Neuronal stem cell (in vitro differentiated cells): ENCODE results near the gene LPP.
A peak's percentile ranks its signal among the peaks of the same experiment; 100 is the strongest.

Experiments
- DNase-seq: peaks from one replicate; pipeline ENCODE4 v3.0.0-alpha.2; 2013; ENCODE audit warnings: low spot score
- H2AFZ ChIP-seq: one replicate; pipeline ENCODE4 v1.6.1; 2013; ENCODE audit warnings: mild to moderate bottlenecking, low read length, inconsistent platforms
- H2AK5ac ChIP-seq: 2 replicates; pipeline ENCODE4 v1.6.1; 2013; ENCODE audit warnings: low read depth, mild to moderate bottlenecking, inconsistent platforms, low read length, moderate library complexity, mixed read lengths
- H2BK120ac ChIP-seq: 2 replicates; pipeline ENCODE4 v1.6.1; 2013; ENCODE audit warnings: low read depth, mild to moderate bottlenecking, inconsistent platforms, low read length, moderate library complexity, mixed read lengths
- H2BK12ac ChIP-seq: one replicate; pipeline ENCODE4 v1.6.1; 2013; ENCODE audit warnings: low read length, inconsistent platforms
- H2BK15ac ChIP-seq: 2 replicates; pipeline ENCODE4 v1.6.1; 2013; ENCODE audit warnings: mild to moderate bottlenecking, low read length, inconsistent platforms, mixed read lengths
- H2BK5ac ChIP-seq: one replicate; pipeline ENCODE4 v1.6.1; 2013; ENCODE audit warnings: inconsistent platforms, mild to moderate bottlenecking, low read length, moderate library complexity
- H3K14ac ChIP-seq: one replicate; pipeline ENCODE4 v1.6.1; 2013; ENCODE audit warnings: low read length, inconsistent platforms
- H3K18ac ChIP-seq: 2 replicates; pipeline ENCODE4 v1.6.1; 2013; ENCODE audit warnings: low read length, inconsistent platforms
- H3K23ac ChIP-seq: 2 replicates; pipeline ENCODE4 v1.6.1; 2013; ENCODE audit warnings: low read depth, mild to moderate bottlenecking, mixed read lengths, low read length, inconsistent platforms; ENCODE audit not compliant: poor library complexity
- H3K27ac ChIP-seq: replicated peaks from 3 replicates; pipeline ENCODE4 v1.5.1; 2013; ENCODE audit warnings: low read length, inconsistent platforms
- H3K27me3 ChIP-seq, 3 experiments: 2 replicates each; pipeline ENCODE4 v1.6.1; 2013; ENCODE audit warnings: low read length in 3 of 3, mild to moderate bottlenecking in 2 of 3, inconsistent platforms in 1 of 3, low read depth in 1 of 3, mixed read lengths in 1 of 3, moderate library complexity in 1 of 3; ENCODE audit not compliant: control insufficient read depth in 3 of 3, insufficient read depth in 3 of 3
- H3K36me3 ChIP-seq, 2 donors: replicated peaks in 1 of 2; 2 replicates each; pipeline ENCODE4 v1.6.1; 2013; ENCODE audit warnings: low read length in 2 of 2; ENCODE audit not compliant: control insufficient read depth in 2 of 2, insufficient read depth in 2 of 2
- H3K4ac ChIP-seq: 2 replicates; pipeline ENCODE4 v1.6.1; 2013; ENCODE audit warnings: inconsistent platforms, mild to moderate bottlenecking, low read length, moderate library complexity
- H3K4me1 ChIP-seq, 2 donors: 1 replicate in 1 of 2; 2 replicates in 1 of 2; pipeline ENCODE4 v1.6.1; 2013; ENCODE audit warnings: low read length in 2 of 2, low read depth in 1 of 2; ENCODE audit not compliant: control insufficient read depth in 2 of 2, insufficient read depth in 1 of 2
- H3K4me2 ChIP-seq: one replicate; pipeline ENCODE4 v1.6.1; 2013; ENCODE audit warnings: mild to moderate bottlenecking, low read length, inconsistent platforms; ENCODE audit not compliant: insufficient read depth, poor library complexity, severe bottlenecking
- H3K4me3 ChIP-seq, 2 donors: 2 replicates each; pipeline ENCODE4 v1.5.1; 2013; ENCODE audit warnings: low read length in 2 of 2, mild to moderate bottlenecking in 2 of 2, inconsistent platforms in 1 of 2, moderate library complexity in 1 of 2
- H3K79me1 ChIP-seq: one replicate; pipeline ENCODE4 v1.6.1; 2013; ENCODE audit warnings: low read depth, mild to moderate bottlenecking, inconsistent platforms, low read length, moderate library complexity
- H3K9ac ChIP-seq: one replicate; pipeline ENCODE4 v1.6.1; 2013; ENCODE audit warnings: mild to moderate bottlenecking, low read depth, low read length, inconsistent platforms; ENCODE audit not compliant: poor library complexity
- H3K9me3 ChIP-seq, 2 donors: replicated peaks in 1 of 2; 2 replicates each; pipeline versions ENCODE3 to v1.6.1; 2013; ENCODE audit warnings: low read length in 2 of 2, mild to moderate bottlenecking in 2 of 2, inconsistent platforms in 1 of 2, low read depth in 1 of 2, mixed read lengths in 1 of 2, moderate library complexity in 1 of 2; ENCODE audit not compliant: control insufficient read depth in 2 of 2, insufficient read depth in 1 of 2
- H4K8ac ChIP-seq: one replicate; pipeline ENCODE4 v1.6.1; 2013; ENCODE audit warnings: low read depth, mild to moderate bottlenecking, inconsistent platforms, low read length, moderate library complexity
- H4K91ac ChIP-seq: one replicate; pipeline ENCODE4 v1.6.1; 2013; ENCODE audit warnings: low read length, low read depth, mild to moderate bottlenecking, inconsistent platforms; ENCODE audit not compliant: poor library complexity
- WGBS, 2 donors: extraction: QIAGEN DNeasy Blood & Tissue Kit; methylation state at CpG; one replicate each; pipeline ENCODE4 v1.1.7; 2013; ENCODE audit warnings: missing lambda C conversion rate in 2 of 2, mixed read lengths in 1 of 2; ENCODE audit not compliant: insufficient read length in 2 of 2, insufficient replicate concordance in 1 of 2; ENCODE audit errors: extremely low coverage in 2 of 2; 5-methylcytosine and 5-hydroxymethylcytosine counted together

The LPP gene

GRCh38 chr3:188296761-188297612 lies 143.0 kb downstream of the LPP start:
- DNase-seq = no peak
- Histone ChIP-seq H3K27ac (no peak overlapping the region), H2BK12ac (no peak overlapping the region), H4K8ac (no peak overlapping the region), H2BK120ac (no peak overlapping the region), H3K27me3 (no peaks in the 10 kb centered on the region), H3K18ac (no peak overlapping the region), H3K9ac (no peak overlapping the region), H4K91ac (no peak overlapping the region), H2BK15ac (no peak overlapping the region), H3K4me3 (no peak overlapping the region), H3K36me3 (no peaks in the 10 kb centered on the region), H3K23ac (no peak overlapping the region), H3K79me1 (peaks cover 2% of the 10 kb centered on the region), H3K4me2 (no peak overlapping the region), H2AFZ (no peak overlapping the region), H2AK5ac (no peak overlapping the region), H2BK5ac (no peak overlapping the region), H3K4ac (no peak overlapping the region), H3K14ac (no peak overlapping the region), H3K4me1 (peaks cover 19 to 28% of the 10 kb centered on the region in 2 donors), H3K9me3 (no peaks in the 10 kb centered on the region)
- WGBS, 2 donors = no CpG with 5 or more reads among the region's 5 CpGs

- Histone ChIP-seq H3K4me1 (peaks cover 21 to 28% of the 10 kb centered on the region in 2 donors), H2AFZ (no peak overlapping the region), H3K4ac (no peak overlapping the region), H4K91ac (no peak overlapping the region), H2AK5ac (no peak overlapping the region), H3K9ac (no peak overlapping the region), H3K14ac (no peak overlapping the region), H2BK12ac (no peak overlapping the region), H3K23ac (no peak overlapping the region), H3K36me3 (no peaks in the 10 kb centered on the region), H2BK15ac (no peak overlapping the region), H3K4me3 (no peak overlapping the region), H3K4me2 (no peak overlapping the region), H2BK5ac (no peak overlapping the region), H2BK120ac (no peak overlapping the region), H3K18ac (no peak overlapping the region), H3K27ac (peak overlapping the region; percentile 20), H3K79me1 (peaks cover 2% of the 10 kb centered on the region), H4K8ac (no peak overlapping the region), H3K27me3 (no peaks in the 10 kb centered on the region), H3K9me3 (no peaks in the 10 kb centered on the region)
- no peak for DNase-seq
- WGBS, 2 donors = no CpG with 5 or more reads among the region's 3 CpGs
Observed at GRCh38 chr3:188298585-188298984, 144.6 kb downstream of the LPP start.

- no peak overlapping the region for H4K91ac ChIP-seq
- peaks cover 2% of the 10 kb centered on the region for H3K79me1 ChIP-seq
- H3K23ac ChIP-seq = no peak overlapping the region
- no peak overlapping the region for H2AFZ ChIP-seq
- no peak overlapping the region for H2BK12ac ChIP-seq
- no peak overlapping the region for H2AK5ac ChIP-seq
- H3K14ac ChIP-seq = no peak overlapping the region
- no peak overlapping the region for H2BK5ac ChIP-seq
- no peak for DNase-seq
- no peak overlapping the region for H3K4me3 ChIP-seq
- H4K8ac ChIP-seq = no peak overlapping the region
- H3K36me3 ChIP-seq = no peaks in the 10 kb centered on the region
- no peak overlapping the region for H2BK120ac ChIP-seq
- no peaks in the 10 kb centered on the region for H3K27me3 ChIP-seq
- no peaks in the 10 kb centered on the region for H3K9me3 ChIP-seq
- H3K27ac ChIP-seq = peak overlapping the region; percentile 15
- H3K18ac ChIP-seq = no peak overlapping the region
- WGBS, 2 donors = no CpG with 5 or more reads among the region's 11 CpGs
- no peak overlapping the region for H3K4me2 ChIP-seq
- peaks cover 21 to 26% of the 10 kb centered on the region in 2 donors for H3K4me1 ChIP-seq
- H3K9ac ChIP-seq = no peak overlapping the region
- H2BK15ac ChIP-seq = no peak overlapping the region
- H3K4ac ChIP-seq = no peak overlapping the region
Observed at GRCh38 chr3:188299068-188299467, 145.1 kb downstream of the LPP start.

GRCh38 chr3:188299708-188300107 lies 145.8 kb downstream of the LPP start:
- H3K27me3 ChIP-seq = no peaks in the 10 kb centered on the region
- no peak overlapping the region for H3K14ac ChIP-seq
- no peak overlapping the region for H3K27ac ChIP-seq
- no peak overlapping the region for H2BK120ac ChIP-seq
- DNase-seq = no peak
- H3K4ac ChIP-seq = no peak overlapping the region
- no peak overlapping the region for H2BK5ac ChIP-seq
- no peak overlapping the region for H4K8ac ChIP-seq
- H3K18ac ChIP-seq = no peak overlapping the region
- H3K4me2 ChIP-seq = no peak overlapping the region
- WGBS, 2 donors = no CpG with 5 or more reads among the region's 2 CpGs
- no peak overlapping the region for H2BK12ac ChIP-seq
- H3K4me1 ChIP-seq = peaks cover 20 to 22% of the 10 kb centered on the region in 2 donors
- no peak overlapping the region for H4K91ac ChIP-seq
- no peaks in the 10 kb centered on the region for H3K36me3 ChIP-seq
- peaks cover 2% of the 10 kb centered on the region for H3K79me1 ChIP-seq
- H3K23ac ChIP-seq = no peak overlapping the region
- H2AFZ ChIP-seq = no peak overlapping the region
- no peak overlapping the region for H2BK15ac ChIP-seq
- no peaks in the 10 kb centered on the region for H3K9me3 ChIP-seq
- no peak overlapping the region for H2AK5ac ChIP-seq
- H3K4me3 ChIP-seq = no peak overlapping the region
- H3K9ac ChIP-seq = no peak overlapping the region
